ENCODE measurements around the gene ERMARD.

ERMARD gene

GRCh38 chr6:169827290-169827717, 75.9 kb downstream of the ERMARD start:
- DNase-seq: no peak

DNA sequence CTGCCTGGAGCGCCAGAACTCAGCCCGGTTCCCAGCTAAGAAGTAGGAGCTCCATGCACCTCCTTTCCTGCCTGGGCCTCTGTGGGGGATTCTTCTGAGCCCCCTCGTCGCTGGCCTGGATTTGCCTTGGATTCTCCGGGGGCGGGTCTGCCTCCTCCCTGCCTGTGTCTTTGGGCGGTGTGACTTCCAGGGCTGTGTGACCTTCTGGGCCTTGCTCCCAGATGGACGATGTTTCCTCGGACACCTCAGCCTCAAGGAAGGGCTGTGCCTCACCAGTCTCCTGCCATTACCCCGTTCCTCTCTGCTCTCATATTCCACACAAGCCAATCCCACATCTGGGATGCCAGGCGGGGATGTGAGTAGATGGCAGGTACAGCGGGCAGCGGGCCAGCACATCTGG, 76.8 kb downstream of the ERMARD start:
- DNase-seq: no peak

DNA sequence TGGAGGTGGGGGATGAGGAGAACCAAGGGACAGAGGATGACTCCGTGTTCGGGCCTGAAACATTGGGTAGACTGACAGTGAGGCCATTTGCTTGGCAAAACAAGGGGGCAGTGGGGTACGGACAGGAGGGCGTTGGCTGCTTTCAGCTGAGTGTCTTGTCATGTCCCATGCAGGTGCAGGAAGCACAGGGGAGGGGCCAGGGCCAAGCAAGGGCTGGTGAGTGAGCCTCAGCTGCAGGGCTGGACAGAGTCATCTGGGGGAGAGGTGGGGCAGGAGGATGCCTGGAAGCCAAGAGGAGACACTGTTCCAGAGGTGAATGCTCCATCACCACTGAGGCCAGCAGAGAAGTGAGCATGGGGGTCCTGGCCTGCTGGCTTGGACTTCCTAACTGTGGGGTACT, 78.4 kb downstream of the ERMARD start:
- DNase-seq: no peak

- no peak for DNase-seq
Observed at GRCh38 chr6:169830876-169831275, 79.5 kb downstream of the ERMARD start.
